Mucosa of stomach (tissue), 1 donor: ENCODE measurements around the gene CAPG.
"Not testable (repeated sequence)": the region's sequence is repeated elsewhere in the genome, so short reads cannot be mapped to it uniquely, and the experiment has no call there.

Experiments
- H3K27me3 ChIP-seq: one replicate; pipeline ENCODE4 v1.7.0; 2013; ENCODE audit warnings: mild to moderate bottlenecking, low read length; ENCODE audit not compliant: control insufficient read depth, insufficient read depth
- H3K36me3 ChIP-seq: one replicate; pipeline ENCODE4 v1.7.0; 2013; ENCODE audit warnings: low read length; ENCODE audit not compliant: control insufficient read depth, insufficient read depth
- H3K4me1 ChIP-seq: one replicate; pipeline ENCODE4 v1.7.0; 2013; ENCODE audit warnings: mild to moderate bottlenecking, low read length; ENCODE audit not compliant: control insufficient read depth, insufficient read depth
- H3K4me3 ChIP-seq: one replicate; pipeline ENCODE4 v1.7.0; 2013; ENCODE audit warnings: low read length
- H3K9ac ChIP-seq: one replicate; pipeline ENCODE4 v1.7.0; 2013; ENCODE audit warnings: mild to moderate bottlenecking, low read length, moderate library complexity
- H3K9me3 ChIP-seq: one replicate; pipeline ENCODE4 v1.7.0; 2013; ENCODE audit warnings: mild to moderate bottlenecking, low read length, moderate library complexity; ENCODE audit not compliant: control insufficient read depth
- donor health status: Pancreatic carcinoma.

CAPG gene

GRCh38 chr2:85446296-85447221 is 36.4 kb upstream of the CAPG start:
- Histone ChIP-seq H3K9ac (no peak overlapping the region), H3K36me3 (no peaks in the 10 kb centered on the region), H3K4me3 (no peak overlapping the region), H3K27me3 (no peaks in the 10 kb centered on the region), H3K4me1 (peaks cover 12% of the 10 kb centered on the region), H3K9me3 (no peaks in the 10 kb centered on the region)

GRCh38 chr2:85445316-85446295 is 35.4 kb upstream of the CAPG start:
- H3K9ac ChIP-seq = no peak overlapping the region
- H3K36me3 ChIP-seq = no peaks in the 10 kb centered on the region
- H3K4me1 ChIP-seq = peaks cover 12% of the 10 kb centered on the region
- no peak overlapping the region for H3K4me3 ChIP-seq
- no peaks in the 10 kb centered on the region for H3K9me3 ChIP-seq
- no peaks in the 10 kb centered on the region for H3K27me3 ChIP-seq

GRCh38 chr2:85444629-85445172 is 34.5 kb upstream of the CAPG start:
- H3K9me3 ChIP-seq = no peaks in the 10 kb centered on the region
- H3K4me1 ChIP-seq = peaks cover 12% of the 10 kb centered on the region
- H3K36me3 ChIP-seq = no peaks in the 10 kb centered on the region
- no peak overlapping the region for H3K9ac ChIP-seq
- H3K27me3 ChIP-seq = no peaks in the 10 kb centered on the region
- H3K4me3 ChIP-seq = no peak overlapping the region

GRCh38 chr2:85441864-85442263 is 31.7 kb upstream of the CAPG start:
- H3K36me3 ChIP-seq = no peaks in the 10 kb centered on the region
- no peak overlapping the region for H3K9ac ChIP-seq
- H3K4me1 ChIP-seq = peaks cover 32% of the 10 kb centered on the region
- no peaks in the 10 kb centered on the region for H3K9me3 ChIP-seq
- no peaks in the 10 kb centered on the region for H3K27me3 ChIP-seq
- H3K4me3 ChIP-seq = no peak overlapping the region

GRCh38 chr2:85440729-85441128 is 30.6 kb upstream of the CAPG start:
- Histone ChIP-seq H3K9ac (no peak overlapping the region), H3K4me3 (no peak overlapping the region), H3K9me3 (no peaks in the 10 kb centered on the region), H3K36me3 (no peaks in the 10 kb centered on the region), H3K27me3 (no peaks in the 10 kb centered on the region), H3K4me1 (peaks cover 37% of the 10 kb centered on the region)

GRCh38 chr2:85439986-85440385 is 29.8 kb upstream of the CAPG start:
- H3K9ac ChIP-seq = no peak overlapping the region
- H3K9me3 ChIP-seq = no peaks in the 10 kb centered on the region
- no peak overlapping the region for H3K4me3 ChIP-seq
- H3K4me1 ChIP-seq = peaks cover 42% of the 10 kb centered on the region
- no peaks in the 10 kb centered on the region for H3K36me3 ChIP-seq
- no peaks in the 10 kb centered on the region for H3K27me3 ChIP-seq

GRCh38 chr2:85439569-85439968 is 29.4 kb upstream of the CAPG start:
- H3K9ac ChIP-seq, H3K27me3 ChIP-seq, H3K9me3 ChIP-seq, H3K36me3 ChIP-seq, H3K4me3 ChIP-seq: not testable (repeated sequence)
- H3K4me1 ChIP-seq = peaks cover 44% of the 10 kb centered on the region

- H3K4me1 ChIP-seq = peaks cover 49% of the 10 kb centered on the region
- peak overlapping the region; percentile 71 for H3K9ac ChIP-seq
Measured at GRCh38 chr2:85439025-85439472, 28.9 kb upstream of the CAPG start.

GRCh38 chr2:85438201-85439024 is 28.2 kb upstream of the CAPG start:
- Histone ChIP-seq H3K36me3 (no peaks in the 10 kb centered on the region), H3K4me1 (peaks cover 55% of the 10 kb centered on the region), H3K9me3 (no peaks in the 10 kb centered on the region), H3K4me3 (no peak overlapping the region), H3K27me3 (no peaks in the 10 kb centered on the region), H3K9ac (peak overlapping the region; percentile 71)

More at GRCh38 chr2:85439025-85439472, 28.9 kb upstream of the CAPG start:
- H3K36me3 ChIP-seq = no peaks in the 10 kb centered on the region
- no peak overlapping the region for H3K4me3 ChIP-seq
- H3K27me3 ChIP-seq = no peaks in the 10 kb centered on the region
- no peaks in the 10 kb centered on the region for H3K9me3 ChIP-seq

- Histone ChIP-seq H3K36me3 (no peaks in the 10 kb centered on the region), H3K27me3 (no peaks in the 10 kb centered on the region), H3K9me3 (no peaks in the 10 kb centered on the region), H3K9ac (peak overlapping the region; percentile 71), H3K4me1 (peaks cover 61% of the 10 kb centered on the region), H3K4me3 (no peak overlapping the region)
Measured at GRCh38 chr2:85437488-85438200, 27.5 kb upstream of the CAPG start.
